SK-N-SH treated with all-trans-retinoic acid at 6 μM for 48 hours (cell line): Measurements from ENCODE around the gene LUM.

ENCODE experiments used
- ATAC-seq: fragments of 200-7000 bp; cut with Tn5 transposase; 3 replicates; pipeline ENCODE4 v1.9.1; 2020; ENCODE audit warnings: mild to moderate bottlenecking, moderate library complexity
- ARNTL ChIP-seq: fragments of 450-650 bp; formaldehyde crosslinking; IDR thresholded peaks from 2 replicates; pipeline ENCODE4 v1.5.0; 2020; ENCODE audit warnings: low read depth, mild to moderate bottlenecking, moderate library complexity, borderline replicate concordance
- BACH2 ChIP-seq: fragments of 250-450 bp; sonication (Bioruptor Pico); IDR thresholded peaks from 2 replicates; pipeline ENCODE4 v1.9.0; 2021; ENCODE audit warnings: mild to moderate bottlenecking, borderline replicate concordance
- CREB5 ChIP-seq: fragments of 250-450 bp; sonication (Bioruptor Pico); IDR thresholded peaks from 2 replicates; pipeline ENCODE4 v1.5.1; 2020; ENCODE audit warnings: low read depth, mild to moderate bottlenecking, moderate library complexity
- CSDC2 ChIP-seq: fragments of 250-450 bp; sonication (Bioruptor Pico); IDR thresholded peaks from 2 replicates; pipeline ENCODE4 v1.5.0; 2020; ENCODE audit warnings: mild to moderate bottlenecking, moderate library complexity
- CSRNP3 ChIP-seq: fragments of 250-450 bp; sonication (Bioruptor Pico); IDR thresholded peaks from 2 replicates; pipeline ENCODE4 v1.5.1; 2021; ENCODE audit warnings: mild to moderate bottlenecking, moderate library complexity
- ESRRG ChIP-seq: fragments of 250-450 bp; sonication (Bioruptor Pico); IDR thresholded peaks from 2 replicates; pipeline ENCODE4 v1.6.1; 2021; ENCODE audit warnings: mild to moderate bottlenecking
- ISL1 ChIP-seq: fragments of 250-450 bp; sonication (Bioruptor Pico); IDR thresholded peaks from 2 replicates; pipeline ENCODE4 v2.1.2; 2022; ENCODE audit warnings: mild to moderate bottlenecking, moderate library complexity
- OSR1 ChIP-seq: fragments of 250-450 bp; sonication (Bioruptor Pico); IDR thresholded peaks from 2 replicates; pipeline ENCODE4 v1.8.0; 2022; ENCODE audit warnings: moderate library complexity, mild to moderate bottlenecking, inconsistent platforms
- PATZ1 ChIP-seq: fragments of 250-450 bp; sonication (Bioruptor Pico); IDR thresholded peaks from 2 replicates; pipeline ENCODE4 v1.8.0; 2020; ENCODE audit warnings: mild to moderate bottlenecking, moderate library complexity, borderline replicate concordance
- POU6F1 ChIP-seq: fragments of 250-450 bp; sonication (Bioruptor Pico); IDR thresholded peaks from 2 replicates; pipeline ENCODE4 v1.8.0; 2021; ENCODE audit warnings: low read depth, mild to moderate bottlenecking, moderate library complexity, borderline replicate concordance
- PPARA ChIP-seq: fragments of 250-450 bp; sonication (Bioruptor Pico); IDR thresholded peaks from 2 replicates; pipeline ENCODE4 v1.5.0; 2020; ENCODE audit warnings: mild to moderate bottlenecking, borderline replicate concordance
- RARB ChIP-seq: fragments of 250-450 bp; sonication (Bioruptor Pico); IDR thresholded peaks from 2 replicates; pipeline ENCODE4 v1.8.0; 2021; ENCODE audit warnings: mild to moderate bottlenecking, moderate library complexity
- TCF4 ChIP-seq: fragments of 250-450 bp; sonication (Bioruptor Pico); IDR thresholded peaks from 2 replicates; pipeline ENCODE4 v1.8.0; 2021; ENCODE audit warnings: mild to moderate bottlenecking, moderate library complexity, borderline replicate concordance
- TOX ChIP-seq: fragments of 250-450 bp; sonication (Bioruptor Pico); IDR thresholded peaks from 2 replicates; pipeline ENCODE4 v1.8.0; 2021; ENCODE audit warnings: mild to moderate bottlenecking, moderate library complexity, borderline replicate concordance
- TSHZ2 ChIP-seq: fragments of 250-450 bp; sonication (Bioruptor Pico); IDR thresholded peaks from 2 replicates; pipeline ENCODE4 v1.5.0; 2020; ENCODE audit warnings: mild to moderate bottlenecking, moderate library complexity
- ZC3H10 ChIP-seq: fragments of 250-450 bp; sonication (Bioruptor Pico); IDR thresholded peaks from 2 replicates; pipeline ENCODE4 v1.5.1; 2021; ENCODE audit warnings: mild to moderate bottlenecking, moderate library complexity
- ZFP3 ChIP-seq: fragments of 250-450 bp; sonication (Bioruptor Pico); IDR thresholded peaks from 2 replicates; pipeline ENCODE4 v1.5.0; 2020; ENCODE audit warnings: mild to moderate bottlenecking, moderate library complexity
- ZFP30 ChIP-seq: fragments of 450-650 bp; formaldehyde crosslinking; IDR thresholded peaks from 2 replicates; pipeline ENCODE4 v1.5.0; 2022; ENCODE audit warnings: mild to moderate bottlenecking, moderate library complexity
- ZNF565 ChIP-seq: fragments of 450-650 bp; formaldehyde crosslinking; conservative IDR thresholded peaks from 2 replicates; pipeline ENCODE4 v1.5.0; 2020; ENCODE audit warnings: low read depth, mild to moderate bottlenecking, moderate library complexity
- ZNF70 ChIP-seq: fragments of 450-650 bp; formaldehyde crosslinking; IDR thresholded peaks from 2 replicates; pipeline ENCODE4 v1.5.0; 2020; ENCODE audit warnings: mild to moderate bottlenecking, moderate library complexity
- ZNF8 ChIP-seq: fragments of 450-650 bp; formaldehyde crosslinking; IDR thresholded peaks from 2 replicates; pipeline ENCODE4 v1.5.0; 2020; ENCODE audit warnings: mild to moderate bottlenecking, moderate library complexity

LUM gene

GRCh38 chr12:91109148-91109564, 2.1 kb downstream of the LUM start:
- TF ChIP-seq TOX (CRISPR knock-in tag): no peak
- TF ChIP-seq CSDC2 (CRISPR knock-in tag): no peak
- TF ChIP-seq CREB5 (CRISPR knock-in tag): no peak
- no peak for TF ChIP-seq BACH2 (CRISPR knock-in tag)
- no peak for TF ChIP-seq RARB (CRISPR knock-in tag)
- no peak for TF ChIP-seq ZNF565 (CRISPR knock-in tag)
- no peak for TF ChIP-seq ZNF8 (CRISPR knock-in tag)
- TF ChIP-seq PPARA (CRISPR knock-in tag): no peak
- no peak for TF ChIP-seq ZC3H10 (CRISPR knock-in tag)
- no peak for TF ChIP-seq ZFP30 (CRISPR knock-in tag)
- TF ChIP-seq PATZ1: no peak
- TF ChIP-seq ZFP3 (CRISPR knock-in tag): no peak
- no peak for TF ChIP-seq ISL1 (CRISPR knock-in tag)
- TF ChIP-seq ARNTL (CRISPR knock-in tag): no peak
- no peak for TF ChIP-seq TSHZ2 (CRISPR knock-in tag)
- no peak for TF ChIP-seq TCF4 (CRISPR knock-in tag)
- no peak for TF ChIP-seq POU6F1 (CRISPR knock-in tag)
- TF ChIP-seq OSR1 (CRISPR knock-in tag): no peak
- ATAC-seq: peak; percentile 42

- no peak for ATAC-seq
- TF ChIP-seq ZNF8 (CRISPR knock-in tag) (no peak), ESRRG (CRISPR knock-in tag) (no peak), ZFP30 (CRISPR knock-in tag) (no peak), CREB5 (CRISPR knock-in tag) (no peak), CSRNP3 (CRISPR knock-in tag) (no peak), TSHZ2 (CRISPR knock-in tag) (no peak), TOX (CRISPR knock-in tag) (no peak), ZC3H10 (CRISPR knock-in tag) (no peak), TCF4 (CRISPR knock-in tag) (no peak), CSDC2 (CRISPR knock-in tag) (no peak), OSR1 (CRISPR knock-in tag) (no peak), PPARA (CRISPR knock-in tag) (no peak), ZFP3 (CRISPR knock-in tag) (no peak), ZNF70 (CRISPR knock-in tag) (no peak)
Observed at GRCh38 chr12:91108196-91108755, 3.0 kb downstream of the LUM start.
